Fibroblast of lung (primary cell): ENCODE results near the gene MYLK. TPM values are rescaled to one million over a fixed set of nuclear protein-coding genes. Genes with fewer than 3 reads are reported as not detected.
"Not testable (repeated sequence)": the region's sequence is repeated elsewhere in the genome, so short reads cannot be mapped to it uniquely, and the experiment has no call there.

ENCODE experiments used
- DNase-seq, 2 donors: peaks; one replicate each; pipeline versions ENCODE4 v3.0.0 to v3.0.0-alpha.2; 2010; ENCODE audit warnings: low read depth in 2 of 2
- H2AFZ ChIP-seq: 2 replicates; pipeline ENCODE4 v1.5.1; 2012; ENCODE audit warnings: low read length, control low read depth, inconsistent platforms
- H3K27ac ChIP-seq: 2 replicates; pipeline ENCODE4 v1.5.1; 2011; ENCODE audit warnings: low read length, control low read depth; ENCODE audit not compliant: insufficient read depth
- H3K27me3 ChIP-seq: 2 replicates; pipeline ENCODE4 v1.5.1; 2011; ENCODE audit warnings: mild to moderate bottlenecking, low read length; ENCODE audit not compliant: control insufficient read depth, insufficient read depth
- H3K36me3 ChIP-seq: 2 replicates; pipeline ENCODE4 v1.5.1; 2011; ENCODE audit warnings: low read length; ENCODE audit not compliant: control insufficient read depth, insufficient read depth
- H3K4me1 ChIP-seq: 2 replicates; pipeline ENCODE4 v1.5.1; 2011; ENCODE audit warnings: low read length; ENCODE audit not compliant: control insufficient read depth, insufficient read depth; ENCODE audit errors: extremely low read depth
- H3K4me2 ChIP-seq: 2 replicates; pipeline ENCODE4 v1.5.1; 2011; ENCODE audit warnings: low read length, control low read depth; ENCODE audit not compliant: insufficient read depth; ENCODE audit errors: extremely low read depth
- H3K4me3 ChIP-seq, 4 experiments: fragments of 200-600 bp in 1 of 4; sonication (generic) in 1 of 4; replicated peaks in 1 of 4; 2 replicates each; pipeline ENCODE4 v1.5.1; 2011 to 2016; ENCODE audit warnings: low read length in 4 of 4, low read depth in 3 of 4, mild to moderate bottlenecking in 3 of 4, control low read depth in 2 of 4, inconsistent platforms in 1 of 4, mixed read lengths in 1 of 4; ENCODE audit not compliant: insufficient read depth in 1 of 4; ENCODE audit errors: control extremely low read depth in 1 of 4
- H3K79me2 ChIP-seq: 2 replicates; pipeline ENCODE4 v1.5.1; 2012; ENCODE audit warnings: mild to moderate bottlenecking, low read length, inconsistent platforms; ENCODE audit not compliant: control insufficient read depth, insufficient read depth
- H3K9ac ChIP-seq: 2 replicates; pipeline ENCODE4 v1.5.1; 2011; ENCODE audit warnings: mild to moderate bottlenecking, low read length, control low read depth; ENCODE audit not compliant: insufficient read depth
- H3K9me3 ChIP-seq: 2 replicates; pipeline ENCODE4 v1.5.1; 2012; ENCODE audit warnings: low read depth, low read length; ENCODE audit not compliant: control insufficient read depth, insufficient read depth
- H4K20me1 ChIP-seq: 2 replicates; pipeline ENCODE4 v1.5.1; 2011; ENCODE audit warnings: low read length; ENCODE audit not compliant: control insufficient read depth, insufficient read depth; ENCODE audit errors: extremely low read depth
- CTCF ChIP-seq, 2 donors: IDR thresholded peaks in 1 of 2; conservative IDR thresholded peaks in 1 of 2; 1 replicate in 1 of 2; 2 replicates in 1 of 2; pipeline ENCODE4 v1.5.1; 2011 to 2012; ENCODE audit warnings: low read length in 2 of 2, control low read depth in 1 of 2, inconsistent platforms in 1 of 2, low read depth in 1 of 2, mild to moderate bottlenecking in 1 of 2
- EZH2 ChIP-seq: IDR thresholded peaks from 2 replicates; pipeline ENCODE4 v1.5.1; 2012; ENCODE audit warnings: low read length, control low read depth, mild to moderate bottlenecking; ENCODE audit errors: missing control alignments
- polyA plus RNA-seq, 2 donors: library from polyadenylated mRNA; depleted of rRNA in 1 of 2; stranded (reverse) in 1 of 2; unstranded in 1 of 2; fragments of >200 nt; gene quantifications; 2 replicates each; pipeline ENCODE4 v1.2.1, GENCODE V29; 2011 to 2012; ENCODE audit warnings: missing spikeins in 1 of 2
- total RNA-seq: library from RNA; depleted of rRNA; stranded (reverse); fragments of >200 nt; gene quantifications from 2 replicates; pipeline ENCODE4 v1.2.1, GENCODE V29; 2014

The MYLK gene
- total and polyA plus RNA-seq, 2 donors (not counting 1 experiment from before 2014, with no cell fraction given) = 918 to 941 TPM

DNA sequence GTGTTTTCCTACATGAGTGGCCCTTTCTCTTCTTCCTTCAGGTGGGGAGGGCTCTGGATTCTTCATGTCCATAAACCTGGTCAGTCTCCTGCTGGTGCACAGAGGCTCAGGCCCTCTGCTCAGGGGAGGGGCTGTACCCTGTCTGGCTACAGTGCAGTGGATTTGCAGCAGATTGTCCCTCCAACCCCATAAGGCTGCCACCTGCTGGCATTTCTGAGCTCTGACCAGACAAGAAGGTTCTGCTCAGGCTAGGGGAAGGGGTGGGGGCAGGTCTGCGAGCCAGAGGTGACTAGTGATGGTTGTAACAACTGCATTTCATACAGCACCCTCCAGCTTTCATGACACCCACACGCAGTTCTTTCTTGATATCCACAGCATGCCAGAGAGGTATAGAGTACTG is 182.1 kb downstream of the MYLK start:
- H3K4me3 ChIP-seq = peak overlapping the region in 1 of 4 experiments; percentile 64
- TF ChIP-seq CTCF (conservative IDR thresholded peaks at IDR 0.05 in 1 of 2, IDR thresholded peaks at IDR 0.05 in 1 of 2; ENCODE audit: low read depth in 1 of 2, low read length in 2 of 2) = peak; percentile 50 to 55
- not testable (repeated sequence) for H3K9ac ChIP-seq, H3K27ac ChIP-seq, H4K20me1 ChIP-seq, H3K27me3 ChIP-seq, H2AFZ ChIP-seq, H3K9me3 ChIP-seq, H3K4me2 ChIP-seq
- H3K36me3 ChIP-seq = peaks cover 27% of the 10 kb centered on the region
- peaks cover 35% of the 10 kb centered on the region for H3K79me2 ChIP-seq
- DNase-seq = peak; percentile 73 to 74
- H3K4me1 ChIP-seq = peaks cover 18% of the 10 kb centered on the region

- TF ChIP-seq CTCF (conservative IDR thresholded peaks at IDR 0.05 in 1 of 2, IDR thresholded peaks at IDR 0.05 in 1 of 2; ENCODE audit: low read depth in 1 of 2, low read length in 2 of 2) (no peak), EZH2 (no peak)
- Histone ChIP-seq H3K9me3 (no peaks in the 10 kb centered on the region), H3K4me3 (peak overlapping the region in 3 of 4 experiments; percentile 31 to 64 (median 46)), H4K20me1 (no peaks in the 10 kb centered on the region), H3K27me3 (no peaks in the 10 kb centered on the region), H3K36me3 (peaks cover 25% of the 10 kb centered on the region), H3K4me2 (peak overlapping the region; percentile 67), H3K79me2 (peaks cover 45% of the 10 kb centered on the region), H2AFZ (no peak overlapping the region), H3K4me1 (peaks cover 24% of the 10 kb centered on the region), H3K9ac (no peak overlapping the region), H3K27ac (no peak overlapping the region)
- peak in 1 of 2 donors; percentile 77 for DNase-seq
Observed at GRCh38 chr3:123700791-123701722, 183.1 kb downstream of the MYLK start.

DNA sequence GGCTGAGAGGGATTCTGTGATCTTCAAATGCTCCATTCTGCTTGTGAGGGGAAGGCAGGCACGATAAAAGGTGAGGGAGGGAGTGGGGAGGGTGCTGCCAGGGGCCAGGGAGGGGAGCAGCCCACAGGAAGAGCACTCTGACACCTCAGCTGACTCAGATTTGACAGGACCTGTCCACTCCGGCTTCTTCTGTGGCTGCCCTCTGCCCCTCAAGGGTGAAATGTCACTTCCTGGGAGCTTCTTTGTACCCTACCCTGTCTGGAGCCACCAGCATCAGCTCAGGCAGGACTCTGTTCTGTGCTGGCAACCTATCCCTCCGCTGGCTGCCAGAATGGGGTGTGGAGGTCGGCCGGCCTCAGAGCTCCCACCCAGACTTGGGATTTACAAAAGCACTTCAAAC is 185.3 kb downstream of the MYLK start:
- H2AFZ ChIP-seq = no peak overlapping the region
- H3K79me2 ChIP-seq = peaks cover 59% of the 10 kb centered on the region
- H3K4me1 ChIP-seq = peaks cover 41% of the 10 kb centered on the region
- peak overlapping the region; percentile 33 for H3K4me2 ChIP-seq
- H3K27me3 ChIP-seq = no peaks in the 10 kb centered on the region
- H3K27ac ChIP-seq = no peak overlapping the region
- TF ChIP-seq CTCF (conservative IDR thresholded peaks at IDR 0.05 in 1 of 2, IDR thresholded peaks at IDR 0.05 in 1 of 2; ENCODE audit: low read depth in 1 of 2, low read length in 2 of 2) (no peak), EZH2 (no peak)
- H3K9me3 ChIP-seq = no peaks in the 10 kb centered on the region
- DNase-seq = no peak
- H3K9ac ChIP-seq = no peak overlapping the region
- H4K20me1 ChIP-seq = no peaks in the 10 kb centered on the region
- H3K36me3 ChIP-seq = peaks cover 31% of the 10 kb centered on the region
- H3K4me3 ChIP-seq = peak overlapping the region; percentile 4 to 64 (median 43)
